ENCODE results near the gene RAB33B. TPM values are rescaled to one million over a fixed set of nuclear protein-coding genes. Genes with fewer than 3 reads are reported as not detected.
"Not testable (repeated sequence)": the region's sequence is repeated elsewhere in the genome, so short reads cannot be mapped to it uniquely, and the experiment has no call there.

RAB33B gene
- polyA plus RNA-seq, 4 donors, result 12.1 to 14.0 (median 13.7) TPM

DNA sequence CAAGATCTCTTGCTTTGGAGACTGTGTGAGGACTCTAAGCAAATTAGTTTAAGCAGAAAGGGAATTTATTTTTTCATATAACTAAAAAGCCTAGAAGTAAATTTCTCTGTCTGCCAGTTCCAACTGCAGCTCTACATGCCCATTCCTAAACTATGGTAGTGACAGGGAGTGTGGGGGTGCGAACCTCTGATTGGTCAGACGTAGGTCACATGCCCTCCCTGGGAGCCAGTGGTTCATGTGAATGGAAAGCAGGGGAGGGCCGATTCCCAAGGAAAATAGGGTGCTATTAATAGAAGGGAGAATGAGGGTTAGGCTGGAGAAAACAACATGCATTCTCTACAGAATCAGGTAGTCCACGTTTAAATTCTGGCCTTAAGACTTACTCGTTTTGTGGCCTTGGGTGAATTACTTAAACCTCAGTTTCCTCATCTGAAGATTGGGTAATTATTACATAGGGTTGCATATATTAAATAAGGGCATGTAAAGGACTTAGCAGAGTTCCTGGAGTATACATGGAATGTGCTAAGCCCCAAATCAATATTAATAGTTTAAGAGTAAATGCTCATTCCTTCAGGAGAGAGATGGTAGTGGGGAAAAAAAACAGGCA, 7.2 kb downstream of the RAB33B start:
- DNase-seq (ENCODE audit: low read depth in 4 of 4, low spot score in 3 of 4), result no peak

DNA sequence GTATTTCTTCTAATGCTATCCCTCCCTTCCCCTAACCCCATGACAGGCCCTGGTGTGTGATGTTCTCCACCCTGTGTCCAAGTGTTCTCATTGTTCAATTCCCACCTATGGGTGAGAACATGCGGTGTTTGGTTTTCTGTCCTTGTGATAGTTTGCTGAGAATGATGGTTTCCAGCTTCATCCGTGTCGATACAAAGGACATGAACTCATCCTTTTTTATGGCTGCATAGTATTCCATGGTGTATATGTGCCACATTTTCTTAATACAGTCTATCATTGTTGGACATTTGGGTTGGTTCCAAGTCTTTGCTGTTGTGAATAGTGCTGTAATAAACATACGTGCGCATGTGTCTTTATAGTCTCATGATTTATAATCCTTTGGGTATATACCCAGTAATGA, 10.6 kb downstream of the RAB33B start:
- not testable (repeated sequence) for DNase-seq (ENCODE audit: low read depth in 4 of 4, low spot score in 3 of 4)

DNA sequence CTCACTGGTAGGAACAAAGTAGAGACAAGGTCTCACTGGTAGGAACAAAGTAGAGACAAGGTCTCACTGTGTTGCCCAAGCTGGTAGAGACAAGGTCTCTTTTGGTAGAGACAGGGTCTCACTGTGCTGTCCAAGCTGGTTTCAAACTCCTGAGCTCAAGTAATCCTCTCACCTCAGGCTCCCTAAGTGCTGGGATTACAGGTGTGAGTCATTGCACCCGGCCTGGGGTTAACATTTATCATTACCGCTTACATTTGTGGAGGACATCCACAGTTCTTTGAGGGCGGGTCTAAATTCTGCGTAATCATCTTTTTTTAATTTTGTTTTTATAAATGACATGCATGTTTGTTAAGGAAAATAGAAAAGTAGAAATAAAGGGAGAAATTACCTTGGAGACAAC, 12.0 kb downstream of the RAB33B start:
- DNase-seq (ENCODE audit: low read depth in 4 of 4, low spot score in 3 of 4), result no peak

DNA sequence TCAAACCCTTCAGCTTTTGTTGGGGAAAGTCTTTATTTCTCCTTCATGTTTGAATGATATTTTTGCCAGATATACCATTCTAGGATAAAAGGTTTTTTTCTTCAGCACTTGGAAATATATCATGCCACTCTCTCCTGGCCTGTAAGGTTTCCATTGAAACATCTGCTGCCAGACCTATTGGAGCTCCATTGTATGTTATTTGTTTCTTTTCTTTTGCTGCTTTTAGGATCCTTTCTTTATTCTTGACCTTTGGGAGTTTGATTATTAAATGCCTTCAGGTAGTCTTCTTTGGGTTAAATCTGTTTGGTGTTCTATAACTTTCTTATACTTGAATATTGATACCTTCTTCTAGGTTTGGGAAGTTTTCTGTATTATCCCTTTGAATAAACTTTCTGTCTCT, 14.8 kb downstream of the RAB33B start:
- not testable (repeated sequence) for DNase-seq (ENCODE audit: low read depth in 4 of 4, low spot score in 3 of 4)

DNA sequence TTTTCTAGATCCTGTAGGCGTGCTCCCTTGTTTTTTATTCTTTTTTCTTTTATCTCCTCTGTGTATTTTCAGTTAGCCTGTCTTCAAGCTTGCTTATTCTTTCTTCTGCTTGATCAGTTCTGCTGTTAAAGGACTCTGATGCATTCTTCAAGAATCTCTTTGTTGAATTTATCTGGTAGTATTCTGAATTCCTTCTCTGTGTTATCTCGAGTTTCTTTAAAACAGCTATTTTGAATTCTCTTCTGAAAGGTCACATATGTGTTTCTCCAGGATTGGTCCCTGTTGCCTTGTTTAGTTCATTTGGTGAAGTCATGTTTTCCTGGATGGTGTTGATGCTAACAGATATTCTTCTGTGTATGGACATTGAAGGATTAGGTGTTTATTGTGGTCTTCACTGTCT, 15.3 kb downstream of the RAB33B start:
- DNase-seq (ENCODE audit: low read depth in 4 of 4, low spot score in 3 of 4), result no peak

DNA sequence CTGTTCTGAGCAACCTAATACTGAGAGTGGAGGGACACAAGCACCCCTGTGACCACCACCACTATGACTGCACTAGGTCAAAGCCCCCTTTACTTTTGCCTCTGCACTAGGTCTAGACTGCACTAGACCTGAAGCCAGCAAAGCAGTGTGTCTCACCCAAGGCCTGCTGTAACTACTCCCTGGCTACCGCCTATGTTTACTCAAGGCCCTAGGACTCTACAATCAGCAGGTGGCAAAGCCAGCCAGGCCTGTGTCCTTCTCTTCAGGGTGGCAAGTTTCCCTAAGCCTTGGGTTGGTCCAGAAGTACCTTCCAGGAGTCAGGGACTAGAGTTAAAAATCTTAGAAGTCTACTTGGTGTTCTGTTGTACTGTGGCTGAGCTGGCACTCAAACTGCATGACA, 15.9 kb downstream of the RAB33B start:
- DNase-seq (ENCODE audit: low read depth in 4 of 4, low spot score in 3 of 4), result no peak

DNA sequence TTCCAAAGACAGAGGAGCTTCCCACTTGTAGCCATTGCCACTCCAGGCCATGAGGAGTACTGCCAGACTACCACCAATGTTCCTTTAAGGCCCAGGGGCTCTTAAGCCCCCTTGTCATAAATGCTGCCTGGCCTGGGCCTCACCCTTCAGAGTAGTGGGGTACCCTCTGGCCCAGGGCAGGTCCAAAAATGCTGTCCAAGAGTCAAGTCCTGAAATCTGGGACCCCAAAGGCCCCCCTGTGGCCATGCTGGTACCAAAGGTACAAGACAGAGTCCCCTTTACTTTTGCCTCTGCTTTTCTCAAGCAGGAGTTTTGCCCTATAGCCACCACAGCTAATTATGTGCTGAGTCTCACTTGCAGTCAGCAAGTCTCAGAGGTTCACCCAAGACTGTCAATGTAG, 16.4 kb downstream of the RAB33B start:
- no peak for DNase-seq (ENCODE audit: low read depth in 4 of 4, low spot score in 3 of 4)

DNA sequence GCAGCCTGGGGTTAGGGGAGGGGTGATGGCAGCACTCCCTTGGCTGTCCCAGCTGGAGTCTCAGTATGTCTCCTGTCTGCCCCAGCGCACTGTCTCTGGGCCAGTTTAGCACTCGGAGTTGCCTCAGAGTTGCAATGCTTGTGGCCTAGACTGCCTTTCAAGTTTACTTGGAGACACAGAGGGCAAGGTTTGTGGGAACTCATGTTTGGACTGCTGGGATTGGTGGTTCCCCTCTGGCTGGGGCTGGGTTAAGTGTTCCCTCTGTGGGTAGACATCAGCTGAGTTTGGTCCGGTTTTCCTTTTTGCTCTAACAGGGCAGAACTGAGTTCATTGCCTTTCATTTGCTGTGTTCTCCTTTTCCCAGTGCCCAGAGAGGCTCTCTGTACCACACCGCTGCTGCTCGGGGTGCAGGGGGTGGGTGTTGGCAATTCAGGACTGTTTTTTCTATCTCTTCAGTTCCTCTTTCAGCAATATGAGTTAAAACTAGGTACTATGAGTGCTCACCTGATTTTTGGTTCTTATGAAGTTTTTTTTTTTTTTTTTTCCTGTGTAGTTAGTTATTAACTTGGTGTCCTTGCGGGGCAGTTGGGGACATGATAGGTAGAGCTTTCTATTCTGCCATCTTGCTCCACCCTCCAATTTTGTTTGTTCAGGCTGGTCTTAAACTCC, 17.2 kb downstream of the RAB33B start:
- no peak for DNase-seq (ENCODE audit: low read depth in 4 of 4, low spot score in 3 of 4)

DNA sequence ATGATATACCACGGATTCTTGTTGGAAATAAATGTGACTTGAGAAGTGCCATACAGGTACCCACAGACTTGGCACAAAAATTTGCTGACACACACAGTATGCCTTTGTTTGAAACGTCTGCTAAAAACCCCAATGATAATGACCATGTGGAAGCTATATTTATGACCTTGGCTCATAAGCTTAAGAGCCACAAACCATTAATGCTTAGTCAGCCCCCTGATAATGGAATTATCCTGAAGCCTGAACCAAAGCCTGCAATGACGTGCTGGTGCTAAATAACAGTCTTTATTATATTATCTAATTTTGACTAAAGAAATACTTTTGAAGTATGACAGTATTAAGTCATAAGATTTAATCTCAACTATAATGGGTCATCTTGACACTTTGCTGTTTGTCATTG, 18.9 kb downstream of the RAB33B start:
- no peak for DNase-seq (ENCODE audit: low read depth in 4 of 4, low spot score in 3 of 4)

DNA sequence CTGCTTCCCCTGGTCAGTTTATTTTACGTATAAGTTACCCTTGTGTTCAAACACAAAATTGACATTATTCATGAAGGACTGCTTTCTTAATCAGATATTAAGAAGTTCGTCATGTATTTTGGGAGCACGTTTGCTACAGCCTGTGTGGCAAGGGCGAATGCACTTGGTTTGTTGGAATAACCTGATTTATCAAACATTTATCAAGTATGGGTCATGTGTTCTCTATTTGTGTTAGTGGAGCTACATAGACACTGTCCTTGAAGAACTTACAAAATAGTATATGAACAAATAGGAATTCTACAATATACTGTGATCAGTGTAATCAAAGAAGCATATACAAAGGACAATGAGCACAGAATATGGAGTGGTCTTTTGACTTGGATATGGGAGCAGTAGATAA, 22.4 kb downstream of the RAB33B start:
- DNase-seq (ENCODE audit: low read depth in 4 of 4, low spot score in 3 of 4), result no peak

DNA sequence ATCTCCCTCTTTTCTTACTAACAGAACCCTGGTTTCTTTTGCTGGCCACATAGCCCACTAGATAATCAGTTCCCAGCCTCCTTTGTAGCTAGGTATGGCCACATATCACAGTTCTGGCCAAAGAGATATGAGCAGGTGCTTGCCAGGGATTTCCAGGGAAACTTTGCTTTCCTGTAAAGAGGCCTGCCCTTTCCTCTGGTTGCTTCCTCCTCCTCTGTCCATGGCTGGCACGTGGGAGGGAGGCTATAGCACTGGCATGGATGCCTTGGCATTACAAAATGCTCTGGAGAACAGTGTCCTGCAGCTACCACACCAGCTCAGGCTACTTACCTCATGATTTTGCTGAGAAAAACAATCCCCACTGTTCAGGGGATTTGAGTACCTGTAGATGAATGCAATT, 27.5 kb downstream of the RAB33B start:
- DNase-seq (ENCODE audit: low read depth in 4 of 4, low spot score in 3 of 4), result no peak

DNA sequence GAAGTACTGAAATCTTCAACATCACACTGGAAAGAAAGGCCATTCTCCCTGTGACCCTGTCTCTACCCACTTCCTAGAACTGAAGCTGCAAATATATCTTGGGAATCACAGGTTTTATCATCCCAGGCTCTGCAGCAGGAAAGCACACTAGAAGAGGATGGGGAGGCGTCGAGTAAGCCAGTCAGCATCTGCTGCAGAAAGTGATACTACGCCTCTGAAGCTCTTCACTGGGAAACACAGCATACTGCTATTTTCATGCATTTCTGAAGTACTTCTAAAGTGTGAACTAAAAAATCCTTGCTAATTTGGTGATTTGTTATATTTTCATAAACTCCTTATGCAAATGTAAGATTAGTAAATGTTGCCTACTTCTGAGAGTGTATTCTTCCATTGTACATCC, 29.1 kb downstream of the RAB33B start:
- DNase-seq (ENCODE audit: low read depth in 4 of 4, low spot score in 3 of 4), result no peak

DNA sequence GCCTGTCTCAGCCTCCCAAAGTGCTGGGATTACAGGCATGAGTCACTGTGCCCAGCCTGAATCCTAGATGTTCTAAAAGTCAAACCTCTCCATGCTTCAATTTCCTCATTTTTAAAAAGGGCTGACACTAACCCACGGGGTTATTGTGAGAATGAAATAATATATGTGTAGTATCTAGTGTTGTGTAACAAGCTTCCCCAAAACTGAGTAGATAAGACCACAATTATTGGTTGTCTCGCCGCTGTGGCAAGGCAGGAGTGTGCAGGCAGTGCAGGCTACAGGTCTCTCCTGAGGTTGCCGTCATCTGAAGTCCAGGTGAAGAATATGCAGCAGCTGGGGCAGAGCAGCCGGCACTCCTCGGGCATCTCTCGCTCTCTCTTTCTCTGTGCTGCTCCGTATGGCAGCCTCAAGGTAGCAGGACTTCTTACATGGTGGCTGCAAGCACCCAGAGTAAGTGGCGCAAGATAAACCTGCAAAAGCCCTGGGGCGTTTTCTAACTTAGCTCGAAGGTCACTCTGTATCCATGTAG, 30.9 kb downstream of the RAB33B start:
- no peak for DNase-seq (ENCODE audit: low read depth in 4 of 4, low spot score in 3 of 4)

DNA sequence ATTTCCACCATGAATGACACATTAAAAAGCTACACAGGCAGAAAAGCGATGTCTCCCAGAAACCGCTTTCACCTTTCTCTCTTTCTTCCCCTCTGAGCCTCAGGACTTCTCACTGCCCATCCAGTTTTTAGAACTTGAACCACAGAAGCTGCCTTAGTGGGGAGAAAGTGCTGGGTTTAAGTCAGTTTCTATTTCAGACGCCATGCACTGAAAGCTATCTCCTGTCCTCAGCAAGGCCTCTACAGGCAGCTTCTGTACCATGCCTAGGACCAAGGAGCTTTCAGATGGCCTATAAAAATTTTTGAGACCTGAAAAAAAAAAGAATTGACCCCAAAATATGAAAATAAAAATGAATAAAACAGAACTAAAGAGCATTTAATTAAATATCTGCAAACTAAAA, 34.5 kb downstream of the RAB33B start:
- no peak for DNase-seq (ENCODE audit: low read depth in 4 of 4, low spot score in 3 of 4)

DNA sequence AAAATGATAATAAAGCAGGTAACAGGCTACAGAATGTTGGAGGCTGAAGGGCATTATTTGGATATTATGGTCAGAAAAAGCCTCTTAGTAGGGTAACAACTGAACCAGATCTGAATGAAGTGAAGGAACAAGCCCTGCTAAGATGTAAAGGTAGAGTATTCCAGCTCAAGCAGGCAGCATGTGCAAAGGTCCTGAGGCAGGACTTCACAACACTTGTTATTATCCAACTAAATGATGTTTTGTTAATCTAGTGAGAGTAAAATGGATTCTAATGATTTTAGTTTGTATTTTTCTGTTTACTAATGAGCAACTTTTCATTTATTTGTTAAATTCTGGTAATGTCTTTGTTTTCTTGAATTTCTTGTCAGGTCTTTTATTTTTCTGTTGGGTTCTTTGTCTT, 35.7 kb downstream of the RAB33B start:
- DNase-seq (ENCODE audit: low read depth in 4 of 4, low spot score in 3 of 4), result no peak

DNA sequence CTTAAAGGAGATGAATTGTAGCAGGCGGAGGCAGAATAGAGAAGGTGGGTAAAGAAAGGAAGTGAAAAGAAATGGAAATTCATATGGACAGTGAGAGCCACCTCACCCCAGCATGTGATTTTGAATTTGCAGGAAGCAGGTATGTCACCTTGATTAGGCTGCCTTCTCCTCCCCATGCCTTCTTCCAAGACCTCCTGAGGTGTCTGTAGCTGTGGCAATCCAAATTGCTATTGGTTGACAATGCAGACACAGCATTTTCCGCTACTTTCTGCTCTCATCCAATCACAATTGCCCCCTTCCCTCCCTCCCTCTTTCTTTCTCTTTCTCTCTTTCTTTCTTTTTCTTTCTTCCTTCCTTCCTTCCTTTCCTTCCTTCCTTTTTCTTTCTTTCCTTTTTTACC, 38.5 kb downstream of the RAB33B start:
- DNase-seq (ENCODE audit: low read depth in 4 of 4, low spot score in 3 of 4), result no peak

DNA sequence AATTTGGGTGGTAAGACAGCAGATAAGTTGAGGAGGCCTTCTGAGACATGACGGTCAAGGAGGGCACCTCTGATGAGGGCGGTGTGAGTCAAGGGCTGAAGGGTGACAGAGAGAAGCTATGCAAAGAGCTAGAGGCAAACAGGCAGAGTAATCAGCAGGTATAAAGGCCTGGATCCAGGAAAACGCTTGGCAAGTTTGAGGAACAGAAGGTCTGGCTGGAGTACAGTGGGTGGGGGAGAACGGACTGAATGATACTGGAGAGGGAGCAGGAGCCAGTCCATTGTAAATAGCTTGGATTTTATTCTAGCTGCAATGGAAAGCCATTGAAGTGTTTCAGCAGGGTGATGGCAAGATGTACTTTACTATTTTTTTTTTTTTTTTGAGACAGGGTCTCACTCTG, 39.3 kb downstream of the RAB33B start:
- no peak for DNase-seq (ENCODE audit: low read depth in 4 of 4, low spot score in 3 of 4)

DNA sequence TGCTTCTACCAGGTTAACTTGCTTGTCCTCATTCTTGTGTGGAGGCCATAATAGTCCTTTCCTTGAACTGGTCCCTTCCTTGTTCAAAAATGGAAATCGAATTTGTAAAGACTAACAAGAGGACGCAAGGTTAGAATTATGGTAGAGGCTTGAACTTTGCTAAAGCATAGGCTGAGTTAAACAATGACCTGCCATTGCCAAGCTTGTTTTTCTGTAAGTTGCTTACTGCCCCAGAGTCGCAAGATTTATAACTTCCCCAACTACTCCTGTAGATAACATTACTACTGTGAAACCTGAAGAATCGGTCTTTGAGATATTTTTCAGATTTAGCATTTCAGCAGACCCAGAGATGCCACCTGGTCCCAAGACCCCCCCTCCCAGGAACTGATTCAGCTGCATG, 45.3 kb downstream of the RAB33B start:
- DNase-seq (ENCODE audit: low read depth in 4 of 4, low spot score in 3 of 4), result no peak

DNA sequence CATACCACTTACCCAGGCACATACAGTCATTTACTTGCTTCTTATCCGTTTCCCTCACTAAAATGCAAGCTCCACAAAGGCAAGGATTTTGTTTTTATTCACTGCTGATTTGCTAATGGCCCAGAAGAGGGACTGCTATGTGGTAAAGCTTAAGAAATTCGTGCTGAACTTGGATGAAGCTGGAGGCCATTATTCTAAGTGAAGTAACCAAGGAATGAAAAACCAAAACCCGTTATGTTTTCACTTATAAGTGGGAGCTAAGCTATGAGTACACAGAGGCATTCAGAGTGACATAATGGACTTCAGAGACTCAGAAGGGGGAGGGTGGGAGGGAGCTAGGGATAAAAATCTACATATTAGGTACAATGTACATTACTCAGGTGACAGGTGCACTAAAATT, 47.2 kb downstream of the RAB33B start:
- DNase-seq (ENCODE audit: low read depth in 4 of 4, low spot score in 3 of 4), result no peak

DNA sequence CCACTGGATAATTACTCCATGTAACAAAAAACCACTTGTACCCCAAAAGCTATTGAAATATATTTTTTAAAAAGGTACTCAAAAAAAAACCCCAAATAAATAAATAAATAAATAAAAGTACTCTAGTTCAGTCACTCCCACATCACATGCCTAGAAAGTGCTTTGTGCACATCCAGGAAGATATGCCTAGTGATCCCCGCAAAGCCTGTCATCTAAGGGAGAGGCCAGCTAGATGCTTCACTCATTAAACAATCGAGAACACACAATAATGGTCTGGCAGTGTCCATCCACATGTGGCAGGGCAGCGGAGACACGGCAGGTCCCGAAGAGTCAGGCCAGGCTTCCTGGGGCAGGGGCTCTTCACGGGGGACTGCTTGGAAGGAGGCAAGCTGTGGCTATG, 47.6 kb downstream of the RAB33B start:
- DNase-seq (ENCODE audit: low read depth in 4 of 4, low spot score in 3 of 4), result no peak

DNA sequence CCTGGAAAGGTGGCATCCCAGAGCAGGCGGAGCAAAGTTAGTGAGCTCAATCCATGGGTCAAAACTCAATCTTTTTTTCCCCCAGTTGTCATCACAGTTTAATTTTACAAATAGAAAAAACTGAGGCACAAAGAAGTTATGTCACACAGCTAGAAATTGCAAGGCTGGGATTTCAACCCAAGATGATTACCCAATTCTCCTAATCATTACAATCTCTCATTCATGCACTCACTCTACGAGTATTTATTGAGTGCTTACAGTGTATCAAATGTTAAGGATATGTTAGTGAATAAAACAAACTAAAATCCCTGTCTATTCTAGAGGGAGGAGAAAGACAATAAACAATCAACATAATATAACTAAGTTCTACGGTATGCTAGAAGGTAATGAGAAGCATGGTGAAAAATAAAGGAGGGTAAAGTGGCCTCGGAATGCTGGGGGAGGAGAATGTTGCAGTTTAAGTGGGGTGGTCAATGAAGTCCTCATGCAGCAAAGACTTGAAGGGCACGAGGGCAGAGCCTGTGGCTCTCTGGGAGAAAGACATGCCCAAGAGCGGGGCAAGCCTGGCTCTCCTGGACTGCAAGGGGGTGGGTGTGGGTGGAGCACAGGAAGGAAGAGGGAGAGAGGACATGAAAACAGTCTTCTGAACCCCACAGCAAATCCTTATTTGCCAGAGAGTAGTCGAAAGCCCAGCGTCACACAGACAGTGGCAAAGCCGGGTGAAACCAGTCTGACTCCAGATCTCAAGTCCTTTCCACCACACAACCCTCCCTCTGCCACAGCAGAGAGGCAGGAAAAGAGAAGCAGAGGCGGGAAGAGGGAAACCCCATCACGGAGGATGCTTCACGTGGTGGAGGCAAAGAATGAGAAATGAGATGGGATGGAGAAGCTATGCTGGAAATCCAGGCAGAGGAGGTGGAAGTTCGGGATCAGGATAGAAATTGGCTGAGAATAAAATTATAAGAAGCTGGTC, 48.3 kb downstream of the RAB33B start:
- no peak for DNase-seq (ENCODE audit: low read depth in 4 of 4, low spot score in 3 of 4)
